ENCODE results near the gene EEF1E1. TPM values are rescaled to one million over a fixed set of nuclear protein-coding genes. Genes with fewer than 3 reads are reported as not detected.
"Not testable (repeated sequence)": the region's sequence is repeated elsewhere in the genome, so short reads cannot be mapped to it uniquely, and the experiment has no call there.

EEF1E1 gene
- total RNA-seq, 1 donor from 2014 or later, result 93.6 TPM

- H3K27ac Mint-ChIP-seq; intact Hi-C loops (cut with micrococcal nuclease); DNase-seq; H3K27me3 Mint-ChIP-seq; H3K4me3 Mint-ChIP-seq: not testable (repeated sequence)
- H3K9me3 Mint-ChIP-seq, result peaks cover 10% of the 10 kb centered on the region
- peaks cover 50% of the 10 kb centered on the region for H3K36me3 Mint-ChIP-seq (ENCODE audit: low read depth)
- H3K4me1 Mint-ChIP-seq, result peaks cover 14% of the 10 kb centered on the region
Observed at GRCh38 chr6:8034107-8034506, 68.2 kb downstream of the EEF1E1 start.

GRCh38 chr6:8030920-8031319 lies 71.4 kb downstream of the EEF1E1 start:
- Mint-ChIP-seq H3K36me3 (ENCODE audit: low read depth) (peaks cover 33% of the 10 kb centered on the region), H3K9me3 (peaks cover 10% of the 10 kb centered on the region), H3K4me3 (no peak overlapping the region), H3K4me1 (peaks cover 15% of the 10 kb centered on the region), H3K27me3 (no peaks in the 10 kb centered on the region), H3K27ac (no peak overlapping the region)
- intact Hi-C loops (cut with micrococcal nuclease), result no loop called here
- no peak for DNase-seq

Other genes starting within 250 kb of the EEF1E1 start
- gene TXNDC5, start 191.8 kb downstream of the EEF1E1 start, total RNA-seq, result 111 and 112 TPM in 2 replicates
- 15.7 and 19.6 TPM in 2 replicates for gene BLOC1S5, start 38.2 kb downstream of the EEF1E1 start, total RNA-seq